ENCODE measurements around the gene ABCC6.
"Not testable (repeated sequence)": the region's sequence is repeated elsewhere in the genome, so short reads cannot be mapped to it uniquely, and the experiment has no call there.

ABCC6 gene

DNA sequence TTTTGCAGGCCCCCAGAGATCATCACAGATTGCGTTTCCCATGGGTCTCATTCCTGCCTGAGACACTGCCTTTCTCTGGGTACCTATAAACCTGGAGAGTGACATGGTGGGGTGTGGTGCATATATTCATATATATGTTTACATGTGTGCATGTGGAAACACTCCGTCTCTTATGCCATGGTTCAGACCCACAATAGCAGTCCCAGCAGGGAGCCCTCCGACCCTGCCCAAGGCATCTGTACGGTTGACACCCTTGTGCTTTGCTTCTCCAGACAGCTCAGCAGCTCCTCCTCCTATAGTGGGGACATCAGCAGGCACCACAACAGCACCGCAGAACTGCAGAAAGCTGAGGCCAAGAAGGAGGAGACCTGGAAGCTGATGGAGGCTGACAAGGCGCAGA lies 116.8 kb downstream of the ABCC6 start:
- no peak for DNase-seq (ENCODE audit: low read depth in 1 of 2, low spot score in 1 of 2)
- Histone ChIP-seq H3K4me3 (replicated peaks; ENCODE audit: insufficient read depth, low read length) (no peak overlapping the region), H3K27me3 (ENCODE audit: insufficient read depth, poor library complexity, severe bottlenecking) (no peaks in the 10 kb centered on the region), H3K27ac (replicated peaks) (no peak overlapping the region)
- TF ChIP-seq, protein P1, sequence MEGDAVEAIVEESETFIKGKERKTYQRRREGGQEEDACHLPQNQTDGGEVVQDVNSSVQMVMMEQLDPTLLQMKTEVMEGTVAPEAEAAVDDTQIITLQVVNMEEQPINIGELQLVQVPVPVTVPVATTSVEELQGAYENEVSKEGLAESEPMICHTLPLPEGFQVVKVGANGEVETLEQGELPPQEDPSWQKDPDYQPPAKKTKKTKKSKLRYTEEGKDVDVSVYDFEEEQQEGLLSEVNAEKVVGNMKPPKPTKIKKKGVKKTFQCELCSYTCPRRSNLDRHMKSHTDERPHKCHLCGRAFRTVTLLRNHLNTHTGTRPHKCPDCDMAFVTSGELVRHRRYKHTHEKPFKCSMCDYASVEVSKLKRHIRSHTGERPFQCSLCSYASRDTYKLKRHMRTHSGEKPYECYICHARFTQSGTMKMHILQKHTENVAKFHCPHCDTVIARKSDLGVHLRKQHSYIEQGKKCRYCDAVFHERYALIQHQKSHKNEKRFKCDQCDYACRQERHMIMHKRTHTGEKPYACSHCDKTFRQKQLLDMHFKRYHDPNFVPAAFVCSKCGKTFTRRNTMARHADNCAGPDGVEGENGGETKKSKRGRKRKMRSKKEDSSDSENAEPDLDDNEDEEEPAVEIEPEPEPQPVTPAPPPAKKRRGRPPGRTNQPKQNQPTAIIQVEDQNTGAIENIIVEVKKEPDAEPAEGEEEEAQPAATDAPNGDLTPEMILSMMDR (IDR thresholded peaks at IDR 0.05; ENCODE audit: insufficient read depth, low read length), result no peak
- TF ChIP-seq, protein P2, sequence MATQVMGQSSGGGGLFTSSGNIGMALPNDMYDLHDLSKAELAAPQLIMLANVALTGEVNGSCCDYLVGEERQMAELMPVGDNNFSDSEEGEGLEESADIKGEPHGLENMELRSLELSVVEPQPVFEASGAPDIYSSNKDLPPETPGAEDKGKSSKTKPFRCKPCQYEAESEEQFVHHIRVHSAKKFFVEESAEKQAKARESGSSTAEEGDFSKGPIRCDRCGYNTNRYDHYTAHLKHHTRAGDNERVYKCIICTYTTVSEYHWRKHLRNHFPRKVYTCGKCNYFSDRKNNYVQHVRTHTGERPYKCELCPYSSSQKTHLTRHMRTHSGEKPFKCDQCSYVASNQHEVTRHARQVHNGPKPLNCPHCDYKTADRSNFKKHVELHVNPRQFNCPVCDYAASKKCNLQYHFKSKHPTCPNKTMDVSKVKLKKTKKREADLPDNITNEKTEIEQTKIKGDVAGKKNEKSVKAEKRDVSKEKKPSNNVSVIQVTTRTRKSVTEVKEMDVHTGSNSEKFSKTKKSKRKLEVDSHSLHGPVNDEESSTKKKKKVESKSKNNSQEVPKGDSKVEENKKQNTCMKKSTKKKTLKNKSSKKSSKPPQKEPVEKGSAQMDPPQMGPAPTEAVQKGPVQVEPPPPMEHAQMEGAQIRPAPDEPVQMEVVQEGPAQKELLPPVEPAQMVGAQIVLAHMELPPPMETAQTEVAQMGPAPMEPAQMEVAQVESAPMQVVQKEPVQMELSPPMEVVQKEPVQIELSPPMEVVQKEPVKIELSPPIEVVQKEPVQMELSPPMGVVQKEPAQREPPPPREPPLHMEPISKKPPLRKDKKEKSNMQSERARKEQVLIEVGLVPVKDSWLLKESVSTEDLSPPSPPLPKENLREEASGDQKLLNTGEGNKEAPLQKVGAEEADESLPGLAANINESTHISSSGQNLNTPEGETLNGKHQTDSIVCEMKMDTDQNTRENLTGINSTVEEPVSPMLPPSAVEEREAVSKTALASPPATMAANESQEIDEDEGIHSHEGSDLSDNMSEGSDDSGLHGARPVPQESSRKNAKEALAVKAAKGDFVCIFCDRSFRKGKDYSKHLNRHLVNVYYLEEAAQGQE (IDR thresholded peaks at IDR 0.05; ENCODE audit: insufficient replicate concordance, low read depth), result no peak
- TF ChIP-seq POLR2AphosphoS5 (IDR thresholded peaks at IDR 0.05; ENCODE audit: low read depth) (no peak), GABPA (IDR thresholded peaks at IDR 0.05; ENCODE audit: low read depth) (no peak), SPI1 (IDR thresholded peaks at IDR 0.05; ENCODE audit: borderline replicate concordance, low read depth) (no peak)

DNA sequence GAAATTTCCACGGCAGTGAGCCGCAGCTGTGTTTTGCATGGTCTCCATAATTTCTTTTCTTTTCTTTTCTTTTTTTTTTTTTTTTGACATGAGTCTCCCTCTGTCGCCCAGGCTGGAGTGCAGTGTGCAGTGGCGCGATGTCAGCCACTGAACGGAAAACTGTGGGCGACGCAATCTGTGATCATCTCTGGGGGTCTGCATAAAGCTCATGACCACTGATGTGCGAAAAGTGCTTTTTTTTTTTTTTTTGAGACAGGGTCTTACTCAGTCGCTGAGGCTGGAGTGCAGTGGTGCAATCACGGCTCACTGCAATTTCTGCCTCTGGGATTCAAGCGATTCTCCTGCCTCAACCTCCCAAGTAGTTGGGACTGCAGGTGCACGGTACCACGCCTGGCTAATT lies 117.6 kb downstream of the ABCC6 start:
- no peak for TF ChIP-seq GABPA (IDR thresholded peaks at IDR 0.05; ENCODE audit: low read depth)
- TF ChIP-seq POLR2AphosphoS5 (IDR thresholded peaks at IDR 0.05; ENCODE audit: low read depth), result no peak
- TF ChIP-seq SPI1 (IDR thresholded peaks at IDR 0.05; ENCODE audit: borderline replicate concordance, low read depth), result no peak
- TF ChIP-seq, protein P2 (IDR thresholded peaks at IDR 0.05; ENCODE audit: insufficient replicate concordance, low read depth), result no peak
- TF ChIP-seq, protein P1 (IDR thresholded peaks at IDR 0.05; ENCODE audit: insufficient read depth, low read length), result no peak
- H3K27me3 ChIP-seq (ENCODE audit: insufficient read depth, poor library complexity, severe bottlenecking), result no peaks in the 10 kb centered on the region
- H3K27ac ChIP-seq (replicated peaks), result no peak overlapping the region
- H3K4me3 ChIP-seq (replicated peaks; ENCODE audit: insufficient read depth, low read length), result no peak overlapping the region
- DNase-seq (ENCODE audit: low read depth in 1 of 2, low spot score in 1 of 2), result no peak

DNA sequence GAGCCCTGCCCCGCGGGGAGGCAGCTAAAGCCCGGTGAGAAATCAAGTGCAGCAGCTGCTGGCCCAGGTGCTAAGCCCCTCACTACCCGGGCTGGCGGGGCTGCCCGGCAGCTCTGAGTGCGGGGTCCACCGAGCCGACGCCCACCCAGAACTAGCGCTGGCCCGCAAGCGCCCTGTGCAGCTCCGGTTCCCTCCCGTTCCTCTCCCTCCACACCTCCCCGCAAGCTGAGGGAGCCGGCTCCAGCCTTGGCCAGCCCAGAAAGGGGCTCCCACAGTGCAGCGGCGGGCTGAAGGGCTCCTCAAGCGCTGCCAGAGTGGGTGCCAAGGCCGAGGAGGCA lies 118.5 kb downstream of the ABCC6 start:
- not testable (repeated sequence) for H3K27ac ChIP-seq (replicated peaks); H3K27me3 ChIP-seq (ENCODE audit: insufficient read depth, poor library complexity, severe bottlenecking); H3K4me3 ChIP-seq (replicated peaks; ENCODE audit: insufficient read depth, low read length); DNase-seq (ENCODE audit: low read depth in 1 of 2, low spot score in 1 of 2)

DNA sequence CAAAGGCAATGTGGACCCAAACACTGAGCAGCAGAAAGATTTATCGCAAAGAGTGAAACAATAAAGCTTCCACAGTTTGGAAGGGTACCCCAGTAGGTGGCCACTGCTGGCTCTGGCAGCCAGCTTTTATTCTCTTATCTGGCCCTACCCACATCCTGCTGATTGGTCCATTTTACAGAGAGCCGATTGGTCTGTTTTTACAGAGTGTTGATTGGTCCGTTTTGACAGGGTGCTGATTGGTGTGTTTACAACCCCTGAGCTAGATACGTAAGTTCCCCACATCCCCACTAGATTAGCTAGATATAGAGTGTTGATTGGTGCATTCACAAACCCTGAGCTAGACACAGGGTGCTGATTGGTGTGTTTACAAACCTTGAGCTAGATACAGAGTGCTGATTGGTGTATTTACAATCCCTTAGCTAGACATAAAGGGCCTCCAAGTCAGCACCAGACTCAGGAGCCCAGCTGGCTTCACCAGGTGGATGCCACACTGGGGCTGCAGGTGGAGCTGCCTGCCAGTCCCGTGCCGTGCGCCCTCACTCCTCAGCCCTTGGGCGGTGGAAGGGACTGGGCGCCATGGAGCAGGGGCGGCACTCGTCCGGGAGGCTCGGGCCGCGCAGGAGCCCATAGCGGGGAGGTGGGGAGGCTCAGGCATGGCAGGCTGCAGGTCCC lies 119.0 kb downstream of the ABCC6 start:
- not testable (repeated sequence) for DNase-seq (ENCODE audit: low read depth in 1 of 2, low spot score in 1 of 2); H3K4me3 ChIP-seq (replicated peaks; ENCODE audit: insufficient read depth, low read length); H3K27ac ChIP-seq (replicated peaks); H3K27me3 ChIP-seq (ENCODE audit: insufficient read depth, poor library complexity, severe bottlenecking)

DNA sequence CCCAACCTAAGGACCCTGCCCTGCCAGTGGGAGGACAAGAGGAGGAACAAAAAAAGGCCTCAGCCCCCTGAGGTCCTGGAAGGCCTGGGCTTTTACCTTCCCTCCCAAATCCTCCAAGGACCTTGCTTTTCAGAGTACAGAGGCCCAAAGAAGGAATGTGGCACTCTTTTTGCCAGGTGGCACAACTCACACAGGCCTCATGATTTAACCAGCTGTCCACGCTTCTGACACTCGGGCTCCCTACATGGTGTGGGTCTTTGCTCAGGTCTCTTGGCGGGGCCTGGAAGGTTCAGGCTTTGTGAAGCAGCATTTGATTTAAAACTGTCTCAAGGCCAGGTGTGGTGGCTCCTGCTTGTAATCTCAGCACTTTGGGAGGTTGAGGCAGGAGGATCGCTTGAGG lies 120.6 kb downstream of the ABCC6 start:
- H3K4me3 ChIP-seq (replicated peaks; ENCODE audit: insufficient read depth, low read length), result no peak overlapping the region
- no peak for DNase-seq (ENCODE audit: low read depth in 1 of 2, low spot score in 1 of 2)
- H3K27me3 ChIP-seq (ENCODE audit: insufficient read depth, poor library complexity, severe bottlenecking), result no peaks in the 10 kb centered on the region
- no peak overlapping the region for H3K27ac ChIP-seq (replicated peaks)
- TF ChIP-seq, protein P2 (IDR thresholded peaks at IDR 0.05; ENCODE audit: insufficient replicate concordance, low read depth), result no peak
- TF ChIP-seq POLR2AphosphoS5 (IDR thresholded peaks at IDR 0.05; ENCODE audit: low read depth), result no peak
- no peak for TF ChIP-seq SPI1 (IDR thresholded peaks at IDR 0.05; ENCODE audit: borderline replicate concordance, low read depth)
- TF ChIP-seq GABPA (IDR thresholded peaks at IDR 0.05; ENCODE audit: low read depth), result no peak
- TF ChIP-seq, protein P1 (IDR thresholded peaks at IDR 0.05; ENCODE audit: insufficient read depth, low read length), result no peak
